Anterior cingulate cortex (tissue), 58 donors: ENCODE data around the gene HSF2BP.
"Not testable (repeated sequence)": the region's sequence is repeated elsewhere in the genome, so short reads cannot be mapped to it uniquely, and the experiment has no call there.

Experiments
- DNase-seq, 58 donors: peaks; one replicate each; lab custom pipeline; 2025; lab: John Stamatoyannopoulos, UW

The HSF2BP gene

GRCh38 chr21:43570195-43570594 is 89.1 kb downstream of the HSF2BP start:
- not testable (repeated sequence) for DNase-seq

GRCh38 chr21:43562451-43562850 is 96.8 kb downstream of the HSF2BP start:
- not testable (repeated sequence) for DNase-seq

GRCh38 chr21:43540561-43540960 is 118.7 kb downstream of the HSF2BP start:
- not testable (repeated sequence) for DNase-seq

- not testable (repeated sequence) for DNase-seq
Measured at GRCh38 chr21:43522495-43523131, 136.7 kb downstream of the HSF2BP start.

GRCh38 chr21:43517701-43518100 is 141.6 kb downstream of the HSF2BP start:
- DNase-seq, result not testable (repeated sequence)

GRCh38 chr21:43516860-43517627 is 142.2 kb downstream of the HSF2BP start:
- not testable (repeated sequence) for DNase-seq

GRCh38 chr21:43516295-43516847 is 142.9 kb downstream of the HSF2BP start:
- DNase-seq, result not testable (repeated sequence)

GRCh38 chr21:43514834-43515233 is 144.5 kb downstream of the HSF2BP start:
- DNase-seq, result not testable (repeated sequence)

- DNase-seq, result not testable (repeated sequence)
Measured at GRCh38 chr21:43513023-43513422, 146.3 kb downstream of the HSF2BP start.

- DNase-seq, result not testable (repeated sequence)
Measured at GRCh38 chr21:43511209-43511608, 148.1 kb downstream of the HSF2BP start.

GRCh38 chr21:43510669-43511068 is 148.6 kb downstream of the HSF2BP start:
- DNase-seq, result not testable (repeated sequence)

GRCh38 chr21:43503892-43504291 is 155.4 kb downstream of the HSF2BP start:
- DNase-seq, result not testable (repeated sequence)

- DNase-seq, result not testable (repeated sequence)
Measured at GRCh38 chr21:43503075-43503750, 156.1 kb downstream of the HSF2BP start.

- DNase-seq, result not testable (repeated sequence)
Measured at GRCh38 chr21:43502407-43503071, 156.7 kb downstream of the HSF2BP start.

GRCh38 chr21:43498924-43499323 is 160.4 kb downstream of the HSF2BP start:
- DNase-seq, result not testable (repeated sequence)

- DNase-seq, result not testable (repeated sequence)
Measured at GRCh38 chr21:43498065-43498464, 161.2 kb downstream of the HSF2BP start.

GRCh38 chr21:43494279-43495012 is 164.8 kb downstream of the HSF2BP start:
- not testable (repeated sequence) for DNase-seq

- DNase-seq, result not testable (repeated sequence)
Measured at GRCh38 chr21:43493471-43493870, 165.8 kb downstream of the HSF2BP start.

- not testable (repeated sequence) for DNase-seq
Measured at GRCh38 chr21:43488235-43488634, 171.1 kb downstream of the HSF2BP start.
